Prostate gland (tissue), 2 donors: ENCODE data around the gene ALOXE3. TPM values are rescaled to one million over a fixed set of nuclear protein-coding genes. Genes with fewer than 3 reads are reported as not detected.
"Not testable (repeated sequence)": the region's sequence is repeated elsewhere in the genome, so short reads cannot be mapped to it uniquely, and the experiment has no call there.

Experiments used
- DNase-seq: peaks from one replicate; pipeline ENCODE4 v3.0.0-alpha.2; 2019; ENCODE audit warnings: low spot score
- H3K27ac ChIP-seq, 2 donors: fragments of 200-600 bp; sonication (generic); 2 replicates each; pipeline ENCODE4 v1.5.1; 2017 to 2019
- H3K27me3 ChIP-seq: fragments of 200-600 bp; sonication (generic); replicated peaks from 2 replicates; pipeline ENCODE4 v1.5.1; 2019; ENCODE audit not compliant: insufficient read depth
- H3K36me3 ChIP-seq, 2 donors: fragments of 200-600 bp; sonication (generic); 1 replicate in 1 of 2; 2 replicates in 1 of 2; pipeline versions ENCODE4 v1.5.1 to v1.8.1; 2017 to 2019
- H3K4me1 ChIP-seq: fragments of 200-600 bp; sonication (generic); replicated peaks from 2 replicates; pipeline ENCODE4 v1.5.1; 2019
- H3K4me3 ChIP-seq, 2 donors: fragments of 200-600 bp; sonication (generic); 2 replicates each; pipeline ENCODE4 v1.5.1; 2017 to 2019
- H3K9me3 ChIP-seq: fragments of 200-600 bp; sonication (generic); 2 replicates; pipeline ENCODE4 v1.5.1; 2017
- CTCF ChIP-seq, 4 experiments: fragments of 200-600 bp in 2 of 4; fragments of 450-650 bp in 2 of 4; sonication (generic) in 2 of 4; IDR thresholded peaks; 1 replicate in 3 of 4; 2 replicates in 1 of 4; pipeline ENCODE4 v1.5.1; 2016 to 2019; ENCODE audit warnings: antibody characterized with exemption in 4 of 4, mild to moderate bottlenecking in 2 of 4, moderate library complexity in 2 of 4
- POLR2A ChIP-seq: fragments of 450-650 bp; IDR thresholded peaks from one replicate; pipeline ENCODE4 v1.6.1; 2016; ENCODE audit warnings: antibody characterized with exemption, mild to moderate bottlenecking
- POLR2AphosphoS5 ChIP-seq: sonication (generic); formaldehyde crosslinking; IDR thresholded peaks from one replicate; pipeline ENCODE4 v1.6.1; 2017; ENCODE audit warnings: antibody characterized with exemption
- WGBS: methylation state at CpG from one replicate; pipeline ENCODE4 v1.1.5; 2018; 5-methylcytosine and 5-hydroxymethylcytosine counted together
- intact Hi-C: fragments of 100-400 bp; cut with DNase I; formaldehyde crosslinking; loops from one replicate; pipeline ENCODE4 v1.14.2; 2022
- total RNA-seq, 2 donors: library from RNA; depleted of rRNA; stranded (reverse); fragments of >200 nt; gene quantifications; one replicate each; pipeline ENCODE4 v1.1.0, GENCODE V29; 2016

The ALOXE3 gene
- total RNA-seq, 2 donors from 2014 or later: 2.4 TPM; not detected in 1

- DNase-seq: no peak
- TF ChIP-seq POLR2A (no peak), CTCF (IDR thresholded peaks at IDR 0.05) (no peak), POLR2AphosphoS5 (no peak)
- Histone ChIP-seq H3K4me3 (peak overlapping the region in 1 of 2 donors; percentile 24), H3K27ac (no peak overlapping the region), H3K4me1 (no peaks in the 10 kb centered on the region), H3K36me3 (no peaks in the 10 kb centered on the region), H3K27me3 (no peaks in the 10 kb centered on the region), H3K9me3 (no peaks in the 10 kb centered on the region)
- intact Hi-C loops: no loop called here
- WGBS: 25% methylated on average over 10 of the region's 10 CpGs
These were observed 7.9 kb downstream of the ALOXE3 start for GRCh38 chr17:8110456-8110804.

DNA sequence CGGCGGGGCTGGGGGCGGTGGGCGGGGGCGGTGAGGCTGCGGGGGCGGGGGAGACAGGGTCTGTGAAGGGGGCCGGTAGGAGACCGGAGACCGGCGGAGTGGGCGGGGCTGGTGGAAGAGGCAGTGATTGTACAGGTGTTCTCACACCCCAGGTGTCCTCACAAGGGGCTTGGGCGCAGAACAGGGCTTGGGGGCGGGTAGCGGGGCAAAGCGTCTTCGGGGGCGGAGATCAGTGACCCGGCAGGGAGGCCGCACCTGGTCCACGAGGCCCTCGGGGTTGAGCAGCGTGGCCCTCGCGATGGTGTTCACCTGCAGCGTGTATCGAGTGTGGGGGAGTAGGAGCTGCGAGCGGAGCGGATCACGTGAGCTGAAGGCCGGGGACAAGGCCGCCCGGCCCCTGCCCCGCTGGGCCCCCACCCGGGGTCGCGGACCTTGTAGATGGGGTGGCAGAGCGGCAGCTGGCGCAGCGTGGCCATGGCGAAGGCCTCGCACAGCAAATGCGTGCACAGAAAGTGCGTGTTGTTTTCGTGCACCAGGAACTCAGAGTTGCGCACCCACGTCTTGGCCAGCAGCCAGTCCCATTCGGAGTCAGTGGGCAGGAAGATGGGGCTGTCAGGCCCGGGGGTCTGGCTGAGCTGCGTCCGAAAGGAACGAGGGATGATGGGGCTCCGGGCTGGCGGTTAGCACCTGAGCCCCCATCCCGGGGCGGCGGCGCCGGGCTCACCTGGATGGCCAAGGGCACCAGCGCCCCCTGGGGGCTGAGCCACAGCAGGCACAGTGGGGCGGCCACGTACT is 8.5 kb downstream of the ALOXE3 start:
- intact Hi-C loops: no loop called here
- WGBS: 11% methylated on average over 48 of the region's 63 CpGs
- no peak overlapping the region for H3K27ac ChIP-seq
- H3K36me3 ChIP-seq: no peaks in the 10 kb centered on the region
- TF ChIP-seq POLR2AphosphoS5: peak; percentile 30
- TF ChIP-seq POLR2A: no peak
- peak; percentile 71 to 94 (median 80) for TF ChIP-seq CTCF (IDR thresholded peaks at IDR 0.05)
- peak; percentile 65 for DNase-seq
- no peaks in the 10 kb centered on the region for H3K9me3 ChIP-seq
- H3K4me3 ChIP-seq: peak overlapping the region; percentile 24 to 36
- no peaks in the 10 kb centered on the region for H3K27me3 ChIP-seq
- no peaks in the 10 kb centered on the region for H3K4me1 ChIP-seq

GRCh38 chr17:8108972-8109660 is 9.2 kb downstream of the ALOXE3 start:
- no peak for DNase-seq
- no peaks in the 10 kb centered on the region for H3K36me3 ChIP-seq
- H3K4me1 ChIP-seq: no peaks in the 10 kb centered on the region
- no peaks in the 10 kb centered on the region for H3K9me3 ChIP-seq
- H3K27me3 ChIP-seq: no peaks in the 10 kb centered on the region
- TF ChIP-seq CTCF (IDR thresholded peaks at IDR 0.05) (no peak), POLR2A (no peak)
- no peak overlapping the region for H3K4me3 ChIP-seq
- WGBS: 97% methylated on average over 19 of the region's 33 CpGs
- no peak overlapping the region for H3K27ac ChIP-seq
- intact Hi-C loops: no loop called here

- H3K4me3 ChIP-seq, H3K4me1 ChIP-seq, intact Hi-C loops, H3K27ac ChIP-seq, H3K9me3 ChIP-seq, DNase-seq, H3K36me3 ChIP-seq, H3K27me3 ChIP-seq: not testable (repeated sequence)
- whole genome bisulfite sequencing: 81% methylated on average over 4 of the region's 4 CpGs
These were observed 11.3 kb downstream of the ALOXE3 start for GRCh38 chr17:8106980-8107379.

GRCh38 chr17:8105957-8106398 is 12.3 kb downstream of the ALOXE3 start:
- H3K4me3 ChIP-seq: no peak overlapping the region
- no peaks in the 10 kb centered on the region for H3K4me1 ChIP-seq
- intact Hi-C loops: no loop called here
- H3K27me3 ChIP-seq: no peaks in the 10 kb centered on the region
- WGBS: 66% methylated on average over 5 of the region's 5 CpGs
- H3K36me3 ChIP-seq: no peaks in the 10 kb centered on the region
- TF ChIP-seq CTCF (IDR thresholded peaks at IDR 0.05): no peak
- no peak for TF ChIP-seq POLR2AphosphoS5
- no peak for TF ChIP-seq POLR2A
- no peak overlapping the region for H3K27ac ChIP-seq
- H3K9me3 ChIP-seq: no peaks in the 10 kb centered on the region
- no peak for DNase-seq
